Ovary (tissue), 9 donors: Measurements from ENCODE around the gene INIP. TPM values are rescaled to one million over a fixed set of nuclear protein-coding genes. Genes with fewer than 3 reads are reported as not detected.

ENCODE experiments used
- DNase-seq, 5 donors: peaks; one replicate each; pipeline ENCODE4 v3.0.0-alpha.2; 2019 to 2020
- H3K27ac ChIP-seq, 2 donors: fragments of 200-600 bp; one replicate each; pipeline versions ENCODE4 v1.5.1 to v1.8.0; 2019 to 2022
- H3K27me3 ChIP-seq: fragments of 200-600 bp; one replicate; pipeline ENCODE4 v1.8.0; 2022
- H3K36me3 ChIP-seq: fragments of 200-600 bp; sonication (generic); one replicate; pipeline ENCODE4 v1.5.1; 2019
- H3K4me1 ChIP-seq: one replicate; pipeline ENCODE4 v1.8.1; 2013; ENCODE audit warnings: mild to moderate bottlenecking, moderate library complexity; ENCODE audit not compliant: insufficient read depth
- H3K4me3 ChIP-seq: fragments of 200-600 bp; sonication (generic); one replicate; pipeline ENCODE4 v1.5.1; 2017
- H3K9me3 ChIP-seq, 2 donors: fragments of 200-600 bp in 1 of 2; sonication (generic) in 1 of 2; one replicate each; pipeline versions ENCODE4 v1.5.1 to v1.8.1; 2013 to 2019; ENCODE audit warnings: mild to moderate bottlenecking in 1 of 2, moderate library complexity in 1 of 2
- EP300 ChIP-seq: sonication (generic); formaldehyde crosslinking; IDR thresholded peaks from one replicate; pipeline ENCODE4 v1.6.1; 2017; ENCODE audit warnings: antibody characterized with exemption
- POLR2A ChIP-seq: fragments of 450-650 bp; IDR thresholded peaks from one replicate; pipeline ENCODE4 v1.6.1; 2017; ENCODE audit warnings: antibody characterized with exemption, mild to moderate bottlenecking, moderate library complexity
- WGBS, 3 donors: extraction: QIAGEN DNeasy Blood & Tissue Kit in 1 of 3; methylation state at CpG; one replicate each; pipeline versions ENCODE4 v1.1.5 to v1.1.7; 2013 to 2017; 5-methylcytosine and 5-hydroxymethylcytosine counted together
- intact Hi-C, 4 donors: fragments of 100-400 bp; cut with DNase I; formaldehyde crosslinking; loops; one replicate each; pipeline versions ENCODE4 v1.11.0 to v1.15.1; 2022 to 2023
- polyA plus RNA-seq, 2 donors: library from polyadenylated mRNA; stranded (reverse); fragments of 200-250 nt in 1 of 2; fragments of 350-450 nt in 1 of 2; fragmentation: Illumina TruSeq in 1 of 2; extraction: RNeasy Lipid Tissue Mini Kit (QIAGEN cat#74804) in 1 of 2; gene quantifications; one replicate each; pipeline ENCODE4 v1.2.3, GENCODE V29; 2013 to 2014
- total RNA-seq, 7 donors: library from RNA; depleted of rRNA in 2 of 7; stranded (reverse); fragments of >200 nt in 2 of 7; fragmentation: NEBNext Ultra II Directional in 3 of 7; extraction: Animal tissue kit (Norgen Biotek cat#: 25700) in 3 of 7; gene quantifications; one replicate each; pipeline versions ENCODE4 v1.1.0 to v1.2.4, GENCODE V29; 2016 to 2023
- TF ChIP-seq, protein P1 (sequence below), 3 donors: fragments of 450-650 bp in 2 of 3; fragments of 200-600 bp in 1 of 3; IDR thresholded peaks; one replicate each; pipeline versions ENCODE4 v1.5.1 to v1.8.0; 2016 to 2022; ENCODE audit warnings: antibody characterized with exemption in 3 of 3, mild to moderate bottlenecking in 1 of 3
- donor health status: DM: no; HTN: no; CAD: no; lungs with moderate emphysema.
- donor health status: DM: no; HTN: no; CAD: no.
- donor health status: Bipolar disorder and iron deficiency.
- donor health status: DM: yes; HTN: yes; CAD: no.
- donor health status: DM: no; HTN: no; CAD: no.
- donor health status: DM: yes; HTN: yes; CAD: no.

Gene INIP
- total and polyA plus RNA-seq, 9 donors: 7.4 to 26.3 (median 19.4) TPM

GRCh38 chr9:112699230-112699629, 18.7 kb downstream of the INIP start:
- intact Hi-C loops: no loop called here
- 93 to 95% (median 94%) methylated on average over 5 of the region's 5 CpGs for WGBS, 3 donors
- Histone ChIP-seq H3K36me3 (no peaks in the 10 kb centered on the region), H3K27ac (no peak overlapping the region), H3K4me1 (no peaks in the 10 kb centered on the region), H3K9me3 (no peaks in the 10 kb centered on the region), H3K27me3 (no peaks in the 10 kb centered on the region), H3K4me3 (no peak overlapping the region)
- TF ChIP-seq, protein P1, sequence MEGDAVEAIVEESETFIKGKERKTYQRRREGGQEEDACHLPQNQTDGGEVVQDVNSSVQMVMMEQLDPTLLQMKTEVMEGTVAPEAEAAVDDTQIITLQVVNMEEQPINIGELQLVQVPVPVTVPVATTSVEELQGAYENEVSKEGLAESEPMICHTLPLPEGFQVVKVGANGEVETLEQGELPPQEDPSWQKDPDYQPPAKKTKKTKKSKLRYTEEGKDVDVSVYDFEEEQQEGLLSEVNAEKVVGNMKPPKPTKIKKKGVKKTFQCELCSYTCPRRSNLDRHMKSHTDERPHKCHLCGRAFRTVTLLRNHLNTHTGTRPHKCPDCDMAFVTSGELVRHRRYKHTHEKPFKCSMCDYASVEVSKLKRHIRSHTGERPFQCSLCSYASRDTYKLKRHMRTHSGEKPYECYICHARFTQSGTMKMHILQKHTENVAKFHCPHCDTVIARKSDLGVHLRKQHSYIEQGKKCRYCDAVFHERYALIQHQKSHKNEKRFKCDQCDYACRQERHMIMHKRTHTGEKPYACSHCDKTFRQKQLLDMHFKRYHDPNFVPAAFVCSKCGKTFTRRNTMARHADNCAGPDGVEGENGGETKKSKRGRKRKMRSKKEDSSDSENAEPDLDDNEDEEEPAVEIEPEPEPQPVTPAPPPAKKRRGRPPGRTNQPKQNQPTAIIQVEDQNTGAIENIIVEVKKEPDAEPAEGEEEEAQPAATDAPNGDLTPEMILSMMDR (IDR thresholded peaks at IDR 0.05): no peak
- TF ChIP-seq EP300: no peak
- TF ChIP-seq POLR2A: no peak
- no peak for DNase-seq

DNA sequence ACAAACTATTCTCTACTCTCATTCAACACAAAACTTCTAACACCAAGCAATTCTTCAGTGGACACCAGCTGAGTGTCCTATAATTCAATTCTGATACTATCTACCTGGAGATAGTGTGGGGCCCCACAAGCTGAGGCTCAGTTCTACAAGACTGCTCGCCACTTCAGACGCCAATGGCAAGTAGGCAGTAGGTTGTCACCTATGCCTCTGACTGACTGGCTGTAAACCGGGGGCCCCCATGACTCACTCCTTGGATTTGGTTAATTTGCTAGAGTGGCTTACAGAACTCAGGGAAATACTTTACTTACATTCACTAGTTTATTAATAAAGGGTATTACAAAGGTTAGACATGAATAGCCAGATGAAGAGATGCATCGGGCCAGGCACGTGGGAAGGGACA, 21.5 kb downstream of the INIP start:
- WGBS, 3 donors: 96 to 98% (median 97%) methylated on average over 5 of the region's 5 CpGs
- no peaks in the 10 kb centered on the region for H3K27me3 ChIP-seq
- DNase-seq: no peak
- H3K4me3 ChIP-seq: no peak overlapping the region
- TF ChIP-seq POLR2A (no peak), EP300 (no peak)
- TF ChIP-seq, protein P1 (IDR thresholded peaks at IDR 0.05): no peak
- intact Hi-C loops: no loop called here
- no peak overlapping the region for H3K27ac ChIP-seq
- no peaks in the 10 kb centered on the region for H3K9me3 ChIP-seq
- H3K36me3 ChIP-seq: no peaks in the 10 kb centered on the region
- no peaks in the 10 kb centered on the region for H3K4me1 ChIP-seq

DNA sequence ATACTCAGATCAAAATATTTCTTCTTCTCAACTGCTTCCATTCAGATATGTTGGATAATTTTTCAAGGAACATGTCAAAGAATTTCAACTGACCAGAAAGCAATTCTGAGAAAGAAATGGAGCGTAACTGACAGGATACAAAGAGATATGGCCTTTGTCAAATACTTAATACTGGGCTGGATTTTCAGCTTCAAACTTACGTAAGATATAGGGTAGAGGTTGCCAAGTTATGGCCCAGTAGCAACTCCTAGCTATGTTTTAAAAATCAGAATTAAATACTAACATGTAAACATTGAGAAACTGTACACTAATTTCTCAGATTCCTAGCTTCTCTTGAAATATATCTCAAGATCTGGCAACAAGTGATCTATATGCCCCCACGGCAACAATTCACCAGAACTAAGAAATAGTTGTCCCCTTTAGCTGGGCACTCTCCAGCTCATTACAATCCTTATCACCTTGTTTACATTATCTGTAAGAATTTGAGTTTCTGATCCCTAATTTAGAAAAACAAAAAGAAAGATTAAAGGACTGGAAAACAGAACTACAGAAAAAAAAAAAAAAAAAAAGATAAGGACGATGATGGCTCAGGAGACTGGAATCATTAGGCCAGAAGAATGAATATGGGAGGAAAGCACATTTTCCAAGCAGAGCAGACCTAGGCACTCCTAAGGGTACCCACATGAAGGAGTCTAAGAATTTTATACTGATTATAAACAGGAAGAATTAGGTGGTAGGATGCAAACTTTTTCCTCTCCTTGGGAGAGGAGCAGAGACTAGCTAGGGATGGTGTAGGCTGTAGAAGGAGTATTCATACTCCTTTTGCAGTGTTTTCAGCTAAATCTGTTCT, 23.0 kb downstream of the INIP start:
- Histone ChIP-seq H3K9me3 (no peaks in the 10 kb centered on the region), H3K4me1 (no peaks in the 10 kb centered on the region), H3K27me3 (no peaks in the 10 kb centered on the region), H3K36me3 (no peaks in the 10 kb centered on the region), H3K4me3 (no peak overlapping the region), H3K27ac (peak overlapping the region in 1 of 2 donors; percentile 26)
- intact Hi-C loops: no loop called here
- no peak for DNase-seq
- WGBS, 3 donors: 60 to 73% (median 61%) methylated on average over 4 of the region's 4 CpGs
- TF ChIP-seq, protein P1 (IDR thresholded peaks at IDR 0.05): no peak
- TF ChIP-seq EP300 (no peak), POLR2A (no peak)

DNA sequence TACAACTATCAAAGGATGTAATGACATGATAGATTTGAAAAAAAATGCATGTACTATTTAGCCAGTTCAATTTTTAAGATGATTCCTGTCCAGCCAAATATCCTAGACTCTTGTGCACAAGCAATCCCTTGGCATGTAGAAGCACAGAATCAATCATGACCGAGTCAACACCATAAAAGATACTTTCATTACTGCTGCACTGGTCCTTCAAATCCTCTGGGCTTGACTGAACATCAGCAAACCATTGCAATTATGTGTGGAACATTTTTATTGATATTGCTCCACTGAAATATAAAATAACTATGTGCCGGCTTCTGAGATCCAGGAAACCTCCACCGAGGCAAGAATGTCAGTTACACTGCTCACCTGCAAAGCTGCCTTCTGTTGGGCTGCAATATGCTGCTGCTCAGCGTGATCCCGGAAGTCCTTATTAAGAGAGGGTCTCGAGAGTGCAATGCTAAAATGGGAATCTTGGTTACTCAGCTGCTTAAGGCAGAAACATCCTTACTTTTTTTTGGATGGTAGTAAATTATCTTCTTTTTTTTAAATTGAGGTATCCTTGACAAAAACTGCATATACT, 28.7 kb downstream of the INIP start:
- no peaks in the 10 kb centered on the region for H3K36me3 ChIP-seq
- TF ChIP-seq, protein P1 (IDR thresholded peaks at IDR 0.05): no peak
- TF ChIP-seq EP300: no peak
- TF ChIP-seq POLR2A: no peak
- intact Hi-C loops: no loop called here

More for the DNA sequence above, 28.7 kb downstream of the INIP start:
- no peak overlapping the region for H3K27ac ChIP-seq
- DNase-seq: no peak
- no peak overlapping the region for H3K4me3 ChIP-seq
- 85 to 92% (median 91%) methylated on average over 6 of the region's 6 CpGs for WGBS, 3 donors
- no peaks in the 10 kb centered on the region for H3K27me3 ChIP-seq
- H3K4me1 ChIP-seq: no peaks in the 10 kb centered on the region
- no peaks in the 10 kb centered on the region for H3K9me3 ChIP-seq
